ENCODE measurements around the gene PTPDC1. TPM values are rescaled to one million over a fixed set of nuclear protein-coding genes. Genes with fewer than 3 reads are reported as not detected.

The PTPDC1 gene
- 10 to 100 TPM in 2 of 4 donors, 1 to 10 TPM in 2; 7.6 to 19.9 (median 12.0) TPM for total RNA-seq

- no peak for ATAC-seq (ENCODE audit: low FRiP score)
These were observed at the start of gene PTPDC1 for GRCh38 chr9:94084314-94084713. PTPDC1 (plus strand) TSS chr9:94084464; CDS start chr9:94084531, 67 bp downstream.

DNA sequence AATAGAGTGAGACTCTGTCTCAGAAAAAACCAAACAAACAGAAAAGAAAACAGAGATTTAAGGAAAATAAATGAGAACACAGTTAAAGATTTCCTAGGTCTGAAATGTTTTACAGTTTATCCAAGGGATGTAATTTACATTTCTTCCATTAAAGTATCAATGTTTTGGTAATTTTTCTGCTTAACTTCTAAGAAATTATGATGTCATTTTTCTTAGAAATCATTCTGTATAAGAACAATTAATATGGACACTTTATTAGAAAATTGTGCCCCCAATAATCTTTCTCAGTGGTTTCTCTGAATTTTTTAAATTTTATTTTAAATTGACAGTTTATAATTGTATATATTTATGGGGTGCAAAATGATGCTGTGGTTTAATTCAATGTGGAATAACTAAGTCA is 49.8 kb upstream of the PTPDC1 start:
- no peak for ATAC-seq (ENCODE audit: low FRiP score)
- TF ChIP-seq CTCF (IDR thresholded peaks at IDR 0.05), result no peak
- no peak for DNase-seq (ENCODE audit: low spot score)

More at GRCh38 chr9:94084314-94084713, at the start of gene PTPDC1:
- DNase-seq (ENCODE audit: low spot score), result no peak
- TF ChIP-seq CTCF (IDR thresholded peaks at IDR 0.05), result no peak

GRCh38 chr9:94039786-94040185 is 44.5 kb upstream of the PTPDC1 start:
- DNase-seq (ENCODE audit: low spot score) (no peak), ATAC-seq (ENCODE audit: low FRiP score) (no peak)
- no peak for TF ChIP-seq CTCF (IDR thresholded peaks at IDR 0.05)

GRCh38 chr9:94042516-94043360 is 41.5 kb upstream of the PTPDC1 start:
- DNase-seq (ENCODE audit: low spot score) (no peak), ATAC-seq (ENCODE audit: low FRiP score) (no peak)
- TF ChIP-seq CTCF (IDR thresholded peaks at IDR 0.05), result no peak

- TF ChIP-seq CTCF (IDR thresholded peaks at IDR 0.05), result no peak
- ATAC-seq (ENCODE audit: low FRiP score) (no peak), DNase-seq (ENCODE audit: low spot score) (no peak)
These were observed 29.5 kb upstream of the PTPDC1 start for GRCh38 chr9:94054716-94055115.

DNA sequence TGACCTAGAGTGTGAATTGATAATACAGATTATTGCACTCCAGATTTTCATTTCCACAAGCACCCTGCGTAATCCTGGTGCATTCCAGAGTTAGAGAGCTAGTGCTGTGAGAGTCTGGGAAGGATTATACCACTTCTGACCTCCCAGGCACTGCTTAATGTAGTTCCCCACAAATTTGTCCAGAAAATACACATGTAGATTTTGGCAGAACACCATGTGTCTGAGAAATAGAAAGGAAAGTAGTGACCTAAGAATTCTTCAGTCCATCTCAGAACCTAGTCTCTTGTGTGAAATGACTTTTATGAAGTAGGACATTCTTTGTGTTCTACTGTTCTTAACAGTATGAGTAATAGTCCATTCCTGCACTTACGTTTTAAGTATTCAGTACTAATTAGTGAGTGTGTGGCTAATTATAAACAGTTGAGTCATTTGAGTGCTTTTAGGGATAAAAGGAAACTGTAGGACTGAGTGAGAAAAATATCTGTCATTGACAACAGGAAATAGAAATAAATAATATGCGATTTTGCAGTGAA is 27.8 kb upstream of the PTPDC1 start:
- DNase-seq (ENCODE audit: low spot score), result no peak
- no peak for TF ChIP-seq CTCF (IDR thresholded peaks at IDR 0.05)
- ATAC-seq (ENCODE audit: low FRiP score), result no peak

DNA sequence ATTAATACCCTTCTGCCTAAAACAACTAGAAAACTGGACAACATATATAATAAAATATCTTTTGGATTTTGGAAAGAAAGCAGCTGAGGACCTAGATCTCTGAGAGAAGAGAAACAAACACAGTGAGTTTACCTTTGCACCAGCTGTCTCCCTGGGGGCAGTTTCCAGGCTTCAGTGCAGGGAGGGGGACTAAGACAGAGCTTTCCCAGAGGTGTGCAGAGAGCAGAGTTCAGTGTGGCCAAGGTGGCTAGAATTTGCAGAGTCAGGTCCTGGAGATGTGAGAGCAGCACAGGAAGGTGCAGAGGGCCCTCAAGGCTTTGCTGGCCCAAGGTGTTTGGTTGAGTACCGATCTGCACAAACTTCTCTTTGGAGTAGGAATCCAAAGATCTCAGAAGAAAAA is 26.3 kb upstream of the PTPDC1 start:
- DNase-seq (ENCODE audit: low spot score) (no peak), ATAC-seq (ENCODE audit: low FRiP score) (no peak)
- TF ChIP-seq CTCF (IDR thresholded peaks at IDR 0.05), result no peak

All from omental fat pad (tissue), 4 donors.